GM12801 (cell line): Measurements from ENCODE around the gene TEDDM1.

ENCODE experiments used
- CTCF ChIP-seq: IDR thresholded peaks from one replicate; pipeline ENCODE4 v1.5.1; 2011; ENCODE audit warnings: control low read depth; ENCODE audit not compliant: insufficient read length; ENCODE audit errors: extremely low read depth

Gene TEDDM1

GRCh38 chr1:182438326-182438725 lies 37.9 kb upstream of the TEDDM1 start:
- no peak for TF ChIP-seq CTCF

GRCh38 chr1:182433580-182433979 lies 33.1 kb upstream of the TEDDM1 start:
- TF ChIP-seq CTCF, result no peak

DNA sequence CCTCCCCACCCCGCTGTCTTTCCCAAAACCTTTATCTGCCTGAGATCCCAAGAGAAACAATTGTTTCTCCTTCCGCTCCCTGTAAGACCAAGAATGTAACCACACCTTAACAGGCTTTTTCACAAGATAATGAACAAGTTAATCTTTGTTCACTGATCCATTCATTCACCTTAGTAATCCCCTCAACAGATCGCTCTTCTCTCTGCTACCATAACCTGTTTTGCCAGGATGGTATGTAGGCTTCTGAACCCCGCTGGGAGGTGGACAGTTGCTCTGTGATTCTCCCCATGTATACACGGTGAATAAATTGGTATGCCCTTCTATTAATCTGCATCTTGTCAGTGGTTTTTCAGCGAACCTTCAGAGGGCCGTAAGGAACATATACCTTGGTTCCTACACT lies 30.8 kb upstream of the TEDDM1 start:
- TF ChIP-seq CTCF, result no peak

- no peak for TF ChIP-seq CTCF
Measured at GRCh38 chr1:182430263-182431068, 30.0 kb upstream of the TEDDM1 start.

DNA sequence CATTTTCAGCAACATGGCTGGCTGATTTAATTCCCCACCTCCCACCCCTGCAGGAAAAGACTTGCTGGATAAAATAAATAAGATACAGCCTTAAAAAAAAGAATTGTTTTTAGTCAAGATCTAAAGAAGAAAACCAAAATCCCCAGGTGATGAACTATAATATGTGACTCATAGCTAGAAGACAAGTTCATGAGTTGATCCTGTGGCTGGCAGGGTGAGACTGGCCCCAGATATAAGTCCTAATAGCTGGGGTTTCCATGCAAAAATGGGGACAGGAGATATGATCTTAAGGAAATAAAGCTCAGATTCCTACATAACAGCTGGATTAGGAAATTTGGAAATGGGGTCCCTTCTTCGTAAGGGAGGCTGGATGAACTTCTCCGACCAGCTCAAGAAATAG lies 27.6 kb upstream of the TEDDM1 start:
- TF ChIP-seq CTCF, result no peak

DNA sequence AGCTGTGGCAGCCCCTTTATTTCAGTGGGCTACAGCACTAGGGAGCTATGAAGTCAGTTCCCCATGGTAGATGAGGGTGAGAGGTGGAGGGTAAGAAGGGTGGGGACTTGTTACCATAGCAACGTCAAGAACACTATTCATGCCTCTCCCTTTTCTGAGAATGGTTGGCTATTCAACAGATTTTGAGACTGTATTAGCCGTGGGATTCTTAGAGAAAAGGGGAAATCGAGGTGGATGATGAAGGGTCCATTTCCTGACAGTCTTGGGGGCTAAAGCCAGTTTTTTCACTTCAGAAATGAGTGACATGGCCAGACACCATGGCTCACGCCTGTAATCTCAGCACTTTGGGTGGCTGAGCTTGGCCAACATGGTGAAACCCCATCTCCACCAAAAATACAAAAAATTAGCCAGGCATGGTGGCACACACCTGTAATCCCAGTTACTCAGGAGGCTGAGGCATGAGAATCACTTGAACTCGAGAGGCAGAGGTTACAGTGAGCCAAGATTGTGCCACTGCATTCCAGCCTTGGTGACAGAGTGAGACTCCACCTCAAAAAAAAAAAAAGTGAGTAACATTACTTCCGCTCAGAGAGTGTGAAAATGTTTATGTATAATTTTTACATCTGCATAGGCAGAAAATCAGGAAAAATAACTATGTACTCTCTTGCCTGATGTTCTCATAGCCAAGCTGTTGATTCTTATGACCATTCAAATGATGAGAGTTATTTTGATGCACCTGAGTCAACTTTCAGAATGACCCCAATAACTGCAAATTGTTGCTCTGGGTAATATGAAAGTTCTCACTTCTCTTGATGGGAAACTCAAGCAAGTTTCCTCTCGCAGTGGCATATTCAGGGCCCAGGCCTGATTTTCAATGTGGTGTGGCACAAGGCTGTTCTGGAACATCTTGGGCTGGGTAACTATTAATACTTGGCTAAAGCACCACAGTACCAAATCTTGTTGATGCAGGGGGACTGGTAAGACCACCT lies 26.3 kb upstream of the TEDDM1 start:
- TF ChIP-seq CTCF, result no peak

GRCh38 chr1:182415789-182416188 lies 15.3 kb upstream of the TEDDM1 start:
- TF ChIP-seq CTCF, result no peak
